ENCODE measurements around the gene GORAB.

Gene GORAB

DNA sequence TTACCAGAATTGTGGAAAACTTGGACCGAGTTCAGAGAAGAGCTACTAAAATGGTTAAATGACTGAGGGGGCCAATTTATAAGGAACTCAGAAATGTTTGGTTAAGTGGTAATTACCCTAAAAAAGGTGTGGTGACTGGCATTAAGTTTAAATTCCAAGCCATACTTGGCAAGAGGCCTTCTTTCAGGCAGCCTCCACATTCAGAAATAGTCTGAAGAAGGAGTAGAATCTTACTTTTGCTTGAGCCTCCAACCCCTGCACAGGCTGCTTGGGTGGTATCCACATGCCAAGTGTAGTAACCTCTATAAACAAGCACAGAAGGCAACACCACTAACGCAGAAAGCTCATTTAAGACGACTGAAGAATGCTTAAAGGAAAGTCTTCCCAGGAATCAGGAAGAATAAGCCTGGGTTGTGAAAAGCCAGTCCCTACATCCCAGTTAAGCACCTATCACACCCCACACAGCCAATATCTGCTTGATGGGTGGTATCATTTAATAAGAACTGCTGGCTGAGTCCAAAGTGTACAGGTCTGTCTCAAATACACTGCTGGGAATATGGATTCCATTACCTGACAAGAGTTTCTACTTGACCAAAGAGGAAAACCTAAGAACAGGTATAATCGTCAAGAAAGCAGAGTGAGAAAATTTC is 13.7 kb upstream of the GORAB start:
- Histone ChIP-seq H3K27me3 (ENCODE audit: control insufficient read depth, insufficient read depth, low read length) (no peaks in the 10 kb centered on the region), H3K4me3 (ENCODE audit: low read depth, low read length) (no peak overlapping the region), H3K9me3 (ENCODE audit: control insufficient read depth, insufficient read depth, low read length) (no peaks in the 10 kb centered on the region), H3K4me1 (ENCODE audit: control insufficient read depth, insufficient read depth, low read length) (0 out of 2 replicates have a peak, but pooled peaks cover 5% of the 10 kb centered on the region), H3K9ac (ENCODE audit: low read depth, low read length) (no peak overlapping the region), H3K27ac (ENCODE audit: low read depth, low read length) (no peak overlapping the region), H3K36me3 (ENCODE audit: control insufficient read depth, insufficient read depth, low read length) (no peaks in the 10 kb centered on the region)

DNA sequence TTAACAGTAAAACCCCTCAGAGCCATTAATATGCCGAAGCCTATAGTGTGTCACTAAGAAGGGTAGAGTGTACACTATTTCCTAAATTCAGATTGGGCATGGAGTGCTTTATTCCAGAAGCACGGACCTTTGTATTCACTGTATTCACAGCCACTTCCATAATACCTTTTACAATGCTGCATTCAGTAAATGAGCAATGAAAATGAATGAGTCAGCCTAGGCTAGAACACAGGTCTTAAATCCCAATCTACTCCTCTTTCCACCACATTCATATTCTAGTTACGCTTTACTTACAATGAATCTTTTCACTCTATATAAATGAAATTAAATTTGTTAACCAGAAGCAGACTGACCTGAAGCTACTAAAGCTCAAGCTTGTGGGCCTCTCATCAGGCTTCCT is 13.0 kb upstream of the GORAB start:
- Histone ChIP-seq H3K27me3 (ENCODE audit: control insufficient read depth, insufficient read depth, low read length) (no peaks in the 10 kb centered on the region), H3K36me3 (ENCODE audit: control insufficient read depth, insufficient read depth, low read length) (no peaks in the 10 kb centered on the region), H3K4me1 (ENCODE audit: control insufficient read depth, insufficient read depth, low read length) (0 out of 2 replicates have a peak, but pooled peaks cover 5% of the 10 kb centered on the region), H3K4me3 (ENCODE audit: low read depth, low read length) (no peak overlapping the region), H3K27ac (ENCODE audit: low read depth, low read length) (no peak overlapping the region), H3K9me3 (ENCODE audit: control insufficient read depth, insufficient read depth, low read length) (no peaks in the 10 kb centered on the region), H3K9ac (ENCODE audit: low read depth, low read length) (no peak overlapping the region)

DNA sequence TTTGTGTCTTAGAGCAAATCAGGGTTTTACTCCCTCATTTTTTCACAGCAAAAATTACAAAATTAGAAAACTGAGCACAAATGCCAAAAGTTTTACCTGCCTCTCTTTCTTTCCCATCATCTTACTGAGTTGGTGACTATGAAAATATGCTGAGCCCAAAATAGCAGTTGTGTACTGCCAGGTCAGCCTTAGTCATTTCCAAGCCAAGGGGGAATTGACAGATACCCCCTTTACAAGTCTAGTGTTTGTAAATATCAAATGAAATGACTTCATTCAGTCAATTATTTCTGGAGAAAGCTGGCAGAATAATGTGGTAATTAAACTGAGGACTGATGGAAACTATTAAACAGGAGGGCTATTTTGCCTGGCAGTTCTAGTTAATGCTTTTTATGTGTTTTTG is 11.4 kb upstream of the GORAB start:
- Histone ChIP-seq H3K27me3 (ENCODE audit: control insufficient read depth, insufficient read depth, low read length) (no peaks in the 10 kb centered on the region), H3K27ac (ENCODE audit: low read depth, low read length) (no peak overlapping the region), H3K9me3 (ENCODE audit: control insufficient read depth, insufficient read depth, low read length) (no peaks in the 10 kb centered on the region), H3K36me3 (ENCODE audit: control insufficient read depth, insufficient read depth, low read length) (no peaks in the 10 kb centered on the region), H3K4me3 (ENCODE audit: low read depth, low read length) (no peak overlapping the region), H3K4me1 (ENCODE audit: control insufficient read depth, insufficient read depth, low read length) (0 out of 2 replicates have a peak, but pooled peaks cover 5% of the 10 kb centered on the region), H3K9ac (ENCODE audit: low read depth, low read length) (no peak overlapping the region)

DNA sequence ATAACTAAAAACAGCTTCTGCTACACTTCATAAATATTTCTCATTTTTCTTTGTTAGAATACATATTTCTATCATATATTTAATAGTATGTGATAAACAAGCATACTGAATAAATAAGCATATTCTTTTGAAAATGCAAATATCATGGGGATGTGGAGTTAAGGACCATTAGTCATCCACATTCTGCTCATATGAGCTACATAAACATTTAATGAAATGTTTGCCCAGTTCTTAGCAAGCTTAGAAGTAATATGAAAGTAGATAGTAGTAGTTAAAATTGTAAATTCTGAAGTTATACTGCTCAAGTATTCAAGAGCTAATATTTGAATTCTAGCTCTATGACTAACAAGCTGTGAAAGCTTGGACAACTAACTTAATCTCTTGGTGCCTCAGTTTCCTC is 10.1 kb upstream of the GORAB start:
- no peak overlapping the region for H3K9ac ChIP-seq (ENCODE audit: low read depth, low read length)
- H3K4me3 ChIP-seq (ENCODE audit: low read depth, low read length): no peak overlapping the region
- H3K9me3 ChIP-seq (ENCODE audit: control insufficient read depth, insufficient read depth, low read length): no peaks in the 10 kb centered on the region
- H3K4me1 ChIP-seq (ENCODE audit: control insufficient read depth, insufficient read depth, low read length): 0 out of 2 replicates have a peak, but pooled peaks cover 5% of the 10 kb centered on the region
- no peak overlapping the region for H3K27ac ChIP-seq (ENCODE audit: low read depth, low read length)
- H3K36me3 ChIP-seq (ENCODE audit: control insufficient read depth, insufficient read depth, low read length): no peaks in the 10 kb centered on the region
- H3K27me3 ChIP-seq (ENCODE audit: control insufficient read depth, insufficient read depth, low read length): no peaks in the 10 kb centered on the region

GRCh38 chr1:170530972-170531757 is 801 bp upstream of the GORAB start:
- Histone ChIP-seq H3K27ac (ENCODE audit: low read depth, low read length) (peak overlapping the region; percentile 91), H3K27me3 (ENCODE audit: control insufficient read depth, insufficient read depth, low read length) (no peaks in the 10 kb centered on the region), H3K9ac (ENCODE audit: low read depth, low read length) (peak overlapping the region; percentile 93), H3K9me3 (ENCODE audit: control insufficient read depth, insufficient read depth, low read length) (no peaks in the 10 kb centered on the region), H3K4me1 (ENCODE audit: control insufficient read depth, insufficient read depth, low read length) (peaks cover 10% of the 10 kb centered on the region), H3K4me3 (ENCODE audit: low read depth, low read length) (peak overlapping the region; percentile 78), H3K36me3 (ENCODE audit: control insufficient read depth, insufficient read depth, low read length) (peaks cover 13% of the 10 kb centered on the region)

- Histone ChIP-seq H3K4me3 (ENCODE audit: low read depth, low read length) (peak overlapping the region; percentile 78), H3K4me1 (ENCODE audit: control insufficient read depth, insufficient read depth, low read length) (peaks cover 10% of the 10 kb centered on the region), H3K27me3 (ENCODE audit: control insufficient read depth, insufficient read depth, low read length) (no peaks in the 10 kb centered on the region), H3K9me3 (ENCODE audit: control insufficient read depth, insufficient read depth, low read length) (no peaks in the 10 kb centered on the region), H3K9ac (ENCODE audit: low read depth, low read length) (no peak overlapping the region), H3K27ac (ENCODE audit: low read depth, low read length) (no peak overlapping the region), H3K36me3 (ENCODE audit: control insufficient read depth, insufficient read depth, low read length) (peaks cover 15% of the 10 kb centered on the region)
Measured at GRCh38 chr1:170533298-170533697, 1.3 kb downstream of the GORAB start.

GRCh38 chr1:170534626-170535147 is 2.7 kb downstream of the GORAB start:
- Histone ChIP-seq H3K9ac (ENCODE audit: low read depth, low read length) (no peak overlapping the region), H3K27ac (ENCODE audit: low read depth, low read length) (no peak overlapping the region), H3K4me3 (ENCODE audit: low read depth, low read length) (no peak overlapping the region), H3K36me3 (ENCODE audit: control insufficient read depth, insufficient read depth, low read length) (peaks cover 27% of the 10 kb centered on the region), H3K27me3 (ENCODE audit: control insufficient read depth, insufficient read depth, low read length) (no peaks in the 10 kb centered on the region), H3K9me3 (ENCODE audit: control insufficient read depth, insufficient read depth, low read length) (no peaks in the 10 kb centered on the region), H3K4me1 (ENCODE audit: control insufficient read depth, insufficient read depth, low read length) (peaks cover 10% of the 10 kb centered on the region)

DNA sequence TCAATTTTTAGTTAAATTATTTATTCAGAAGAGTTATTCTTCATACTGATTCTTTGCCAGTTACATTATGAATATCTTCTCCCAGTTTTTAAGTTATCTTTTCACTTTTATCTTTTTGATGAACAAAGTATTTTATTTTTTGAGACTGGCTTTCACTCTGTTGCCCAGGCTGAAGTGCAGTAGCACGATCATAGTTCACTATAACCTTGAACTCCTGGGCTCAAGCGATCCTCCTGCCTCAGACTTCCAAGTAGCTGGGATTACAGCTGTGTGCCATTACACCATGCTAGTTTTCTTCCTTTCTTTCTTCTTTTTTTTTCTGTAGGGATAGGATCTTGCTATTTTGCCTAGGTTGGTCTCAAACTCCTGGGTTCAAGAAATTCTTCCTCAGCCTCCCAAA is 3.5 kb downstream of the GORAB start:
- no peaks in the 10 kb centered on the region for H3K9me3 ChIP-seq (ENCODE audit: control insufficient read depth, insufficient read depth, low read length)
- no peak overlapping the region for H3K27ac ChIP-seq (ENCODE audit: low read depth, low read length)
- H3K4me1 ChIP-seq (ENCODE audit: control insufficient read depth, insufficient read depth, low read length): peaks cover 10% of the 10 kb centered on the region

GRCh38 chr1:170536924-170537551 is 5.1 kb downstream of the GORAB start:
- Histone ChIP-seq H3K4me1 (ENCODE audit: control insufficient read depth, insufficient read depth, low read length) (peaks cover 6% of the 10 kb centered on the region), H3K27me3 (ENCODE audit: control insufficient read depth, insufficient read depth, low read length) (no peaks in the 10 kb centered on the region), H3K4me3 (ENCODE audit: low read depth, low read length) (no peak overlapping the region), H3K9me3 (ENCODE audit: control insufficient read depth, insufficient read depth, low read length) (no peaks in the 10 kb centered on the region), H3K9ac (ENCODE audit: low read depth, low read length) (no peak overlapping the region), H3K36me3 (ENCODE audit: control insufficient read depth, insufficient read depth, low read length) (peaks cover 48% of the 10 kb centered on the region), H3K27ac (ENCODE audit: low read depth, low read length) (no peak overlapping the region)

More for the DNA sequence above, 3.5 kb downstream of the GORAB start:
- H3K4me3 ChIP-seq (ENCODE audit: low read depth, low read length): no peak overlapping the region
- no peak overlapping the region for H3K9ac ChIP-seq (ENCODE audit: low read depth, low read length)
- peaks cover 34% of the 10 kb centered on the region for H3K36me3 ChIP-seq (ENCODE audit: control insufficient read depth, insufficient read depth, low read length)
- no peaks in the 10 kb centered on the region for H3K27me3 ChIP-seq (ENCODE audit: control insufficient read depth, insufficient read depth, low read length)

DNA sequence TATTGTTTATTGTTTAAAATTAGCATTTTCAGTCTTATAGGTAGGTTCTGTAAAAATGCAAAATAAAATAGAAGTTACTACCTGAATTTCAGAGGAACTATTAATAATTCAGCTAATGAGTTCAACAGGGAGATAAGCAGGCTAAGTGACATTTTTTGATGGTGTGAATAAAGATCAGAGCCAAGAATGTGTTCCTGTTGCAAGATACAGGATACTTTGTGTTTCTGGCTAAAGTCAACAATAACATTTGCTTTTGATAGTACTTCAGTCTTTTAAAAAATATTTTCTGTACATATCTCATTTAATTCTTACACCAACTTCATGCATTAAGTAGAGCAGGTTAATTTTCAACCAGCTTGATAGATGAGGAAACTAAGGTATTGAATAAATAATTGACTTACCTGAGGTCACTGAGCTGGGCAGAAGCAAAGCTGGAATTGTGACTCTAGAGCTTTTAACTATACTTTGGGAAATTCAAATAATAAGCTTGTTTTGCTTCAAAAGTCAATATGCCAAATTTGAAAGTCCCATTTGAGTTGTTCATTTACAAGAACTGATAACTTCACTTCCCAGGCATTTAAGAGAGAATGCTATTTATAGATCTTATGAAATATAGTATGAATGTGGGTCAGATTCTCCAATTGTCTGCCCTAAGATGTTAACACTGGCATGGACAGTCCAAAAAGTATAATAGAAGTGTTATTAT is 6.0 kb downstream of the GORAB start:
- Histone ChIP-seq H3K27ac (ENCODE audit: low read depth, low read length) (no peak overlapping the region), H3K9ac (ENCODE audit: low read depth, low read length) (no peak overlapping the region), H3K4me3 (ENCODE audit: low read depth, low read length) (no peak overlapping the region), H3K36me3 (ENCODE audit: control insufficient read depth, insufficient read depth, low read length) (peaks cover 57% of the 10 kb centered on the region), H3K27me3 (ENCODE audit: control insufficient read depth, insufficient read depth, low read length) (no peaks in the 10 kb centered on the region), H3K9me3 (ENCODE audit: control insufficient read depth, insufficient read depth, low read length) (no peaks in the 10 kb centered on the region), H3K4me1 (ENCODE audit: control insufficient read depth, insufficient read depth, low read length) (peaks cover 6% of the 10 kb centered on the region)
